ENCODE measurements around the gene VLDLR. TPM values are rescaled to one million over a fixed set of nuclear protein-coding genes. Genes with fewer than 3 reads are reported as not detected.
A peak's percentile ranks its signal among the peaks of the same experiment; 100 is the strongest.

VLDLR gene
- total and polyA plus RNA-seq, 8 donors, result 2.1 to 110 (median 6.7) TPM

DNA sequence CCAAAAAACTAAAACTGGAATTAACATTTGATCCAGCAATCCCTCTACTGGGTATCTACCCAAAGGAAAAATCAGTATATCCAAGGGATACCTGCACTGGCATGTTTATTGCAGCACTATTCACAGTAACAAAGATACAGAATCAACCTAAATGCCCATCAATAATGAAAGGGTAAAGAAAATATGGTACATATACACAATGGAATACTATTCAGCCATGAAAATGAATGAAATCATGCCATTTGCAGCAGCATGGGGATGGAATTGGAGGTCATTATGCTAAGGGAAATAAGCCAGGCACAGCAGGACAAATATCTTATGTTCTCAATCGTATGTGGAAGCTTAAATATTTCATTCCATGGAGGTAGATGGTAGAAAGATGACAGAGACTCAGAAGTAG, 9.7 kb downstream of the VLDLR start:
- TF ChIP-seq POLR2A (IDR thresholded peaks at IDR 0.05) (no peak), EP300 (IDR thresholded peaks at IDR 0.05) (no peak), POLR2AphosphoS5 (IDR thresholded peaks at IDR 0.05) (no peak)
- TF ChIP-seq, protein P1, sequence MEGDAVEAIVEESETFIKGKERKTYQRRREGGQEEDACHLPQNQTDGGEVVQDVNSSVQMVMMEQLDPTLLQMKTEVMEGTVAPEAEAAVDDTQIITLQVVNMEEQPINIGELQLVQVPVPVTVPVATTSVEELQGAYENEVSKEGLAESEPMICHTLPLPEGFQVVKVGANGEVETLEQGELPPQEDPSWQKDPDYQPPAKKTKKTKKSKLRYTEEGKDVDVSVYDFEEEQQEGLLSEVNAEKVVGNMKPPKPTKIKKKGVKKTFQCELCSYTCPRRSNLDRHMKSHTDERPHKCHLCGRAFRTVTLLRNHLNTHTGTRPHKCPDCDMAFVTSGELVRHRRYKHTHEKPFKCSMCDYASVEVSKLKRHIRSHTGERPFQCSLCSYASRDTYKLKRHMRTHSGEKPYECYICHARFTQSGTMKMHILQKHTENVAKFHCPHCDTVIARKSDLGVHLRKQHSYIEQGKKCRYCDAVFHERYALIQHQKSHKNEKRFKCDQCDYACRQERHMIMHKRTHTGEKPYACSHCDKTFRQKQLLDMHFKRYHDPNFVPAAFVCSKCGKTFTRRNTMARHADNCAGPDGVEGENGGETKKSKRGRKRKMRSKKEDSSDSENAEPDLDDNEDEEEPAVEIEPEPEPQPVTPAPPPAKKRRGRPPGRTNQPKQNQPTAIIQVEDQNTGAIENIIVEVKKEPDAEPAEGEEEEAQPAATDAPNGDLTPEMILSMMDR (IDR thresholded peaks at IDR 0.05), result no peak
- H3K27ac ChIP-seq, result no peak overlapping the region
- no peaks in the 10 kb centered on the region for H3K27me3 ChIP-seq
- DNase-seq, result no peak
- WGBS, 5 donors, result 84 to 93% (median 91%) methylated on average over 1 of the region's 1 CpG
- intact Hi-C loops (cut with DNase I; ENCODE audit: low total_unique reads), result no loop called here
- H3K36me3 ChIP-seq, result peaks cover 0 to 4% (median 0%) of the 10 kb centered on the region in 4 donors
- no peak overlapping the region for H3K4me3 ChIP-seq
- H3K9me3 ChIP-seq, result no peaks in the 10 kb centered on the region
- peaks cover 0 to 52% (median 23%) of the 10 kb centered on the region in 4 donors for H3K4me1 ChIP-seq

DNA sequence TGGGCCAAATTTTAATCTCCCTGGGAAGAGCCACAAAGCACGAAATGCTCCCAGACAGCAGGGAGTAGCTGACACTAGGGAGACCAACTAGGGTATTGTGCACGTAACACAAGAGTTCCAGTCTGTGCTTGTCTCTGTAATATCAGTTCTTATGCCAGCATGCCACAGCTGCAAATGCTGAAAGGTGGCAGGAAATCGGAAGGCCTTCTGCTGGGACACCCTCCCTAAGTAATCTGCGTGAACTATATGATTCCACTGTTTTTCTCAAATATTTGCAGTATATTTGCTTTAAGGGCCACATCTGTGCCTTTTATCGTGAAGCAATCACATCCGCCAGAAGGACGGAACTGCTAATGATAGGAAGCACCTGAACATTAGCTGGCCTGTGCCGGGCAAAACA, 12.6 kb downstream of the VLDLR start:
- Histone ChIP-seq H3K4me3 (no peak overlapping the region), H3K4me1 (peaks cover 0 to 37% (median 19%) of the 10 kb centered on the region in 4 donors), H3K27me3 (no peaks in the 10 kb centered on the region), H3K27ac (no peak overlapping the region), H3K36me3 (peaks cover 0 to 4% (median 0%) of the 10 kb centered on the region in 4 donors), H3K9me3 (no peaks in the 10 kb centered on the region)
- peak in 1 of 2 donors; percentile 46 for DNase-seq
- WGBS, 5 donors, result 60 to 78% (median 72%) methylated on average over 8 of the region's 8 CpGs
- TF ChIP-seq, protein P1 (IDR thresholded peaks at IDR 0.05), result no peak
- no peak for TF ChIP-seq POLR2A (IDR thresholded peaks at IDR 0.05)
- no peak for TF ChIP-seq POLR2AphosphoS5 (IDR thresholded peaks at IDR 0.05)
- no peak for TF ChIP-seq EP300 (IDR thresholded peaks at IDR 0.05)
- intact Hi-C loops (cut with DNase I; ENCODE audit: low total_unique reads), result no loop called here

DNA sequence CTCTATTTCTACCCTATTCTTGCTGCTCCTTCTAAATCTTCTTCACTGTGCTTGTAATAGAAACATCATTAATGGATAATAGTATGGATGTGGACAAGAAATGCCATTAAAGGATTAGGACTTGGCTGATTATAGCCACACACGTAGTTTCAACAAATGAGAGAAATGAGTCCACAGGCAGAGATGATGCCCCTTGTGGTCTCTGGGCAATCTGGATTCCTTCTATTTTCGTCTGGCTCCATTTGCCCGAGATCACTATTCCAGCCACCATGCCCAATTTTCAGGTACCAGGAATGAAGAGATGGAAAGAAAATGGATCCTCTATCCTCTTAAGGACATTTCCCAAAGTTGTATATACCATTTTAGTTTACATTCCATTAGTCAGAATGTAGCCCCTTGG, 13.2 kb downstream of the VLDLR start:
- intact Hi-C loops (cut with DNase I; ENCODE audit: low total_unique reads), result no loop called here
- 79 to 92% (median 87%) methylated on average over 3 of the region's 3 CpGs for WGBS, 5 donors
- no peak for DNase-seq
- no peak overlapping the region for H3K4me3 ChIP-seq
- no peaks in the 10 kb centered on the region for H3K9me3 ChIP-seq
- no peak overlapping the region for H3K27ac ChIP-seq
- peaks cover 0 to 36% (median 17%) of the 10 kb centered on the region in 4 donors for H3K4me1 ChIP-seq
- TF ChIP-seq, protein P1 (IDR thresholded peaks at IDR 0.05), result no peak
- TF ChIP-seq EP300 (IDR thresholded peaks at IDR 0.05) (no peak), POLR2AphosphoS5 (IDR thresholded peaks at IDR 0.05) (no peak), POLR2A (IDR thresholded peaks at IDR 0.05) (no peak)
- peaks cover 0 to 4% (median 0%) of the 10 kb centered on the region in 4 donors for H3K36me3 ChIP-seq
- no peaks in the 10 kb centered on the region for H3K27me3 ChIP-seq

DNA sequence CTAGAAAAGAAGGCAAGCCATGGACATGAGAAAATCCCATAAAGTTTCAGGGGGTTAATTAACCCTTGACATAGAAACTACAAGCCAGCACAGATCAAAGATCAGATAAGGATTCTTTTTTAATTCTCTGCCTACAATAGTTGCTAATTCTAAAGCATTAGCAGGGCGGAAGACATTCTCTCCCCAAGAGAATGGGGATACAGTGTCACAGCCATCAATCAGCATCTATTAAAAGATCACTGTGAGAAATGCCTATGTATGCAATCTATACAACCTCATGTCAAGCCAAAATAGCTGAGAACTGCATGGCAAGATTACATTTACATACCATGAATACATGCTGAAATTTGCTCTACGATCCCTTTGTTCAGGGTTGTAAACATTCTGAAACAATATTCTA, 14.3 kb downstream of the VLDLR start:
- Histone ChIP-seq H3K27me3 (no peaks in the 10 kb centered on the region), H3K36me3 (peaks cover 0 to 4% (median under 1%) of the 10 kb centered on the region in 4 donors), H3K4me3 (no peak overlapping the region), H3K4me1 (peaks cover 0 to 34% (median 18%) of the 10 kb centered on the region in 4 donors), H3K9me3 (no peaks in the 10 kb centered on the region), H3K27ac (no peak overlapping the region)
- WGBS, 5 donors, result 85 to 100% (median 98%) methylated on average over 2 of the region's 2 CpGs
- intact Hi-C loops (cut with DNase I; ENCODE audit: low total_unique reads), result no loop called here
- TF ChIP-seq POLR2AphosphoS5 (IDR thresholded peaks at IDR 0.05), result no peak
- TF ChIP-seq EP300 (IDR thresholded peaks at IDR 0.05), result no peak
- TF ChIP-seq POLR2A (IDR thresholded peaks at IDR 0.05), result no peak
- TF ChIP-seq, protein P1 (IDR thresholded peaks at IDR 0.05), result no peak
- DNase-seq, result no peak
